Heart left ventricle (tissue), 13 donors: ENCODE results near the gene SHC4.

Experiments
- CTCF ChIP-seq, 12 donors: fragments of 200-600 bp; sonication (generic) in 4 of 12; IDR thresholded peaks; one replicate each; pipeline versions ENCODE4 v1.5.0 to v1.8.0; 2018 to 2022; ENCODE audit warnings: antibody characterized with exemption in 12 of 12, mild to moderate bottlenecking in 5 of 12
- POLR2A ChIP-seq, 2 donors: fragments of 450-650 bp; IDR thresholded peaks; one replicate each; pipeline ENCODE4 v1.6.1; 2017; ENCODE audit warnings: antibody characterized with exemption in 2 of 2, mild to moderate bottlenecking in 2 of 2, moderate library complexity in 2 of 2
- donor health status: ischemic (EF 13 %, LVEDD 7.1; RV severe dilation, severe dysfunction).
- donor health status: DM: no; HTN: yes; CAD: no.
- donor health status: DM: no; HTN: no; CAD: no.
- donor health status: ischemic (EF 25% LVEDD 6.9; RV normal size, moderate dysfunction).
- donor health status: ischemic (EF 25% LVEDD 5.7; RV mildly dilated, moderate dysfunction).
- donor health status: ischemic (EF 35%, LVEDD 5.7; RV mildly dilated, moderate dysfunction).
- donor health status: nonischemic (EF 11% LVEDD 7.7; RV severe dilation, severe dysfunction).
- donor health status: DM: yes; HTN: yes; CAD: no.
- donor health status: PGD.
- donor health status: ischemic (EF 29% LVEDD 5.4; RV normal size, mild dysfunction).
- donor health status: nonischemic (EF 23%, LVEDD 6.1; RV moderate dilation, normal function).

- no peak for TF ChIP-seq CTCF (IDR thresholded peaks at IDR 0.05)
- no peak for TF ChIP-seq POLR2A (IDR thresholded peaks at IDR 0.05)
Observed at GRCh38 chr15:48781017-48781416, 182.7 kb downstream of the SHC4 start.
